HG03025 (cell line): ENCODE data around the gene SIRT1.
"Not testable (repeated sequence)": the region's sequence is repeated elsewhere in the genome, so short reads cannot be mapped to it uniquely, and the experiment has no call there.

ENCODE experiments used
- ATAC-seq: cut with Tn5 transposase; IDR thresholded peaks from one replicate; pipeline ENCODE4 v1.9.1; 2021; ENCODE audit warnings: mild to moderate bottlenecking, moderate library complexity; ENCODE audit not compliant: unreplicated experiment, low FRiP score

Gene SIRT1

DNA sequence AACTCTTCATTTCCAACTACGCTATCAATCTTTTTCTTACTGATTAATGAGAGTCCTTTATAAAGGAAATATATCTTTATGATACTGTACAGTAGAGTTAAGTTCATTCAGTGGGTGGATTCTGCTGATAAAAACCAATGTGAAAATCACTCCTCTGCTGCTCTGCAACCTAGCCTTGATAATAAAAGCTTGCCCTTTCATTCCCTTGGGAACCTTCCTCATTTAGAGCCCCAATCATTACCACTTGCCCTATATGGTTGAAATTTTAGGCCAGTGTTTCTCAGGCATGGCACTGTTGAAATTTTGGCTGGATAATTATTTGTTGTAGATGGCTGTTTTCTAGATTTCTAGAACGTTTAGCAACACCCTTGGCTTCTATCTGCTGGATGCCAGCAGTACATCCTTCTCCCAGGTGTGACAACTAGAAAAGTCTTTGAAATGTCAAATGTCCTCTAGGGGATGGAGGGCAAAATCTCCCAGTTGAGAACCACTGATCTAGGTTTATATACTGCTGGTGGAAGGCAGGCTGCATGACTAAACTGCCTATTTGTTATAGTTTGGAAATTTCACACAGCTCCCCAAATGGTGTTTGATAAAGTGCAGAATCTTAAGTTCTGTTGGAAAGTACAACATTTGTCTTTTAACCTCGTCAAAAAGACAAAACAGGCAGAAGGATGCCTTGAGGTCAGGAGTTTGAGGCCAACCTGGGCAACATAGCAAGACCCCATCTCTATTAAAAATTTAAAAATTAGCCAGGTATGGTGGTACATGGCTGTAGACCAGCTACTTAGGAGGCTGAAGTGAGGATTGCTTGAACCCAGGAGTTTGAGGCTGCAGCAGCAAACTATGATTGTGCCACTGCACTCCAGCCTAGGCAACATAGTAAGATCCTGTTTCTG is 8.9 kb upstream of the SIRT1 start:
- no peak for ATAC-seq

DNA sequence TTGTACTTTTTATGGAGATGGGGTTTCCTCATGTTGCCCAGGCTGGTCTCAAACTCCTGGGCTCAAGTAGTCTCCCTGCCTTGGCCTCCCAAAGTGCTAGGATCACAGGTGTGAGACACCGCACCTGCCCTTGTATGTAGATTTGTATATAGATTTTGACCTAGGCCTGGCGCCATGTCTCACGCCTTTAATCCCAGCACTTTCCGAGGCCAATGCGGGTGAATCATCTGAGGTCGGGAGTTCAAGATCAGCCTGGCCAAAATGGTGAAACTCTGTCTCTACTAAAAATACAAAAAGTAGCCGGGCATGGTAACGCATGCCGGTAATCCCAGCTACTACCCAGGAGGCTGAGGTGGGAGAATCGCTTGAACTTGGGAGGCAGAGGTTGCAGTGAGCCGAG is 7.0 kb upstream of the SIRT1 start:
- ATAC-seq: not testable (repeated sequence)

DNA sequence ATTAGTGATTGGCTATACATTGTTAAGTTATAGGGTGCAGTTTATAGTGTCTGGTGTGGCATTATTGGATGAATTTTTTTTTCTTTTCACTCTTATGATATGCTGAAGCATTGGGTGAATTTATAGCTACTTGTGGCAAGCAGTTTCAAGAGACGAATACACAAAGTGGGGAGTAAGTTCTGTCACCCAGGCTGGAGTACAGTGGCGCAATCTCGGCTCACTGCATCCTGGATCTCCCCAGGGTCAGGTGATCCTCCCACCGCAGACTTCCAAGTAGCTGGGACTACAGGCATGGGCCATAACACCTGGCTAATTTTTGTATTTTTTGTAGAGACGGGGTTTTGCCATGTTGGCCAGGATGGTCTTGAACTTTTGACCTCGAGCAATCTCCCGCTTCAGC is 6.3 kb upstream of the SIRT1 start:
- no peak for ATAC-seq

DNA sequence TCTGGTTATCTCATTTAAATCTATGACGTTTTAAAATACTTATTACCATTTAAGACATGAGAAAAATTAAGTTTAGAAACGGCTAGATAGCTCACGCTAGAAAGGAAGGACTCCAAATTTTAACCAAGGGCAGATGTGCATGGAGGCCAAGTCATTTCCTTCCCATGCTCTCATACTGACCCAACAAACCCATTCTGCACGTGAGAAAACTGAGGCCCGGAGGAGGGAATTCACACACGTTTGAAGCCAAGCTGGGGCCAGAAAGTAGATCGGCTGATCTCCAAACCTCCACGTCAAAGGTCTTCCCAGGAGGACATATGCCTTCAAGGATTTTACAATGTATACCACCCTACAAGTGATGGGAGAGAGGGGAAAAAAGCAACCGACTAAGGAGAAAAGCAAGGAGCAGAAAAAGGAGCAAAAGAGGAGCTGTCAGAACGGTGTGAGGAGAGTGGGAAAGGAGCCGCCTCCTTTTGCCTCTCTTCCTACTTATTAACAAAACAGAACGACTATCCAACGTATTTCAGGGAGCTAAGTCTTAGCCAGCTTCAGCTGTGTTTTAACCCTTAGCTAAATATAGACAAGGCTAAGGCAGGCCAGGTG is 645 bp upstream of the SIRT1 start:
- no peak for ATAC-seq

DNA sequence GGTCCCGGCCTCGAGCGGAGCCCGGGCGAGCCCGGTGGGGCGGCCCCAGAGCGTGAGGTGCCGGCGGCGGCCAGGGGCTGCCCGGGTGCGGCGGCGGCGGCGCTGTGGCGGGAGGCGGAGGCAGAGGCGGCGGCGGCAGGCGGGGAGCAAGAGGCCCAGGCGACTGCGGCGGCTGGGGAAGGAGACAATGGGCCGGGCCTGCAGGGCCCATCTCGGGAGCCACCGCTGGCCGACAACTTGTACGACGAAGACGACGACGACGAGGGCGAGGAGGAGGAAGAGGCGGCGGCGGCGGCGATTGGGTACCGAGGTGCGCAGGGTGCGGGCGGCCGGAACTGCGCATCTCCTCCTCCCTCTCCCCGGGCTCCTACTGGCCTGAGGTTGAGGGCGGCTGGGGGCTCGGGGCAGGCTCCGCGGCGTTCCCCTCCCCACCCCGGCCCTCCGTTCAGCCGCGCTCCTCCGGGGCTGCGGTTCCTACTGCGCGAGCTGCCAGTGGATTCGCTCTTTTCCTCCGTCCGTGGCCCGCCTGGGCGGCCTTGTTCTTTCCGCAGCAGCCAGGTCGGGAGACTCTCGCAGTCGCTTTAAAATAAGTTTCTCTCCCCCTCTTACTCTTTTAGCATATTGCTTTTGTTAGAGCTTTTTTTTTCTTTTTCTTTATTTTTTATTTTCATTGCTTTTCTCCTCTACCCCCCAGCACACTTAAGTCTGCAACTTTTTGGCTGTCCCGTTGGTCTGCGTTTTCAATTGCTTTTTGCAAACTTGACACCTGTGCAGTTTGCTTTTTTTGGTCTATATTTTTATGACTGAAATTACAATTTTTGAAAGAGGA is 600 bp downstream of the SIRT1 start:
- peak; percentile 67 for ATAC-seq

DNA sequence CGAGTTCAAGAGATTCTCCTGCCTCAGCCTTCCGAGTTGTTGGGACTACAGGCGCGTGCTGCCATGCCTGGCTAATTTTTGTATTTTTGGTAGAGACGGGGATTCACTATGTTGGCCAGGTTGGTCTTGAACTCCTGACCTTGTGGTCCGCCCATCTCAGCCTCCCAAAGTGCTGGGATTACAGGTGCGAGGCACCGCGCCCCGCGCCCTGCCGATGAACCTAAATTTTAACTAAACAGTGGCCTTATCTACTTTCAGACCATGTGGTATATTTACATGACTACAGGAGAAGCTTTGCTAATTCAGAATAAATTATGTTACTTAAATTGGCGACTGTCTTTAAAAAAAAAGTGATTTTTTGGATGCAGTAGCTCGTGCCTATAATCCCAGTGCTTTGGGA is 9.2 kb downstream of the SIRT1 start:
- ATAC-seq: no peak

DNA sequence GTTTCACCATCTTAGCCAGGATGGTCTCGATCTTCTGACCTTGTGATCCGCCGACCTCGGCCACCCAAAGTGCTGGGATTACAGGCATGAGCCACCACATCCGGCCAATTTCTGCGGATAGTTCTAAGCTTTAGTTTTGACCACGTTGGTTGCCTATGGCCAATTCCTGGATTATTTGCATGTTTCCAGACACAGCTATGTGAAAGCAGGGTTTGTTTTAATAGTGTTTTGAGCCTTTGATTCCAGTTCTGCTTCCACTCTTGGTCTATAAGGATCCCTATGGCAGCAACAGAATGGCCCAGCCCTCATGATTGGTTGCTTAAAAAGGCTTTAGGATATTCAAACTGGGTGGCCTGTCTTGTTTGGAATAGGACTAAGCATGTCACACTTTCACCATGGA is 19.1 kb downstream of the SIRT1 start:
- ATAC-seq: no peak

DNA sequence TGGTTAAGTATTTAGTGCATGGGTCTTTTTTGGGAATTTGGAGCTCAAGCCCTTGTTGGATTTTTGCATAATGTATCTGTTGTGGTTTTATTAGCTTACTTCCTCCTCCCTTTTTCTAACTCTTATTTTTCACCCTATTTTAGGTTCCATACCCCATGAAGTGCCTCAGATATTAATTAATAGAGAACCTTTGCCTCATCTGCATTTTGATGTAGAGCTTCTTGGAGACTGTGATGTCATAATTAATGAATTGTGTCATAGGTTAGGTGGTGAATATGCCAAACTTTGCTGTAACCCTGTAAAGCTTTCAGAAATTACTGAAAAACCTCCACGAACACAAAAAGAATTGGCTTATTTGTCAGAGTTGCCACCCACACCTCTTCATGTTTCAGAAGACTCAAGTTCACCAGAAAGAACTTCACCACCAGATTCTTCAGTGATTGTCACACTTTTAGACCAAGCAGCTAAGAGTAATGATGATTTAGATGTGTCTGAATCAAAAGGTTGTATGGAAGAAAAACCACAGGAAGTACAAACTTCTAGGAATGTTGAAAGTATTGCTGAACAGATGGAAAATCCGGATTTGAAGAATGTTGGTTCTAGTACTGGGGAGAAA is 28.0 kb downstream of the SIRT1 start:
- ATAC-seq: no peak

DNA sequence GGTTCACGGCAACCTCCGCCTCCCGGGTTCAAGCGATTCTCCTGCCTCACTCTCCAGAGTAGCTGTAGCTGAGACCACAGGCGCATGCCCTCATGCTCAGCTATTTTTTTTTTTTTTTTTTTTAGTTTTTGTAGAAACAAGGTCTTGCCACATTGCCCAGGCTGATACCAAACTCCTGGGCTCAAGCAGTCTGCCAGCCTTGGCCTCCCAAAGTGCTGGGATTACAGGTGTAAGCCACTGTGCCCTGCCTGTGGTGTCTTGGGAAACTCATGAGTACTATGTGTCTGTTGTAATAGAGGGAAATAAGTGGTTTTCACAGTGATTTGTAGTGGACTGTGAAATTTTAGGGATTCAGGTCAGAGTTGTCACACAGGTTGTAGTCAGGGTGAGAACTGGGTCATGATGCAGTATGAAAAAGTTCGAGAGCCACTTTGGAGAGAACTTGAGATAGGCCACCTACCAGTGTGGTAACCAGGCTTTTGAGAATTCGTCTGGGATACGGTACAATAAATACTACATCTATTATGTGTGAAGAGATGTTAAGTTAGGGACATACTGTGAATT is 30.4 kb downstream of the SIRT1 start:
- no peak for ATAC-seq

DNA sequence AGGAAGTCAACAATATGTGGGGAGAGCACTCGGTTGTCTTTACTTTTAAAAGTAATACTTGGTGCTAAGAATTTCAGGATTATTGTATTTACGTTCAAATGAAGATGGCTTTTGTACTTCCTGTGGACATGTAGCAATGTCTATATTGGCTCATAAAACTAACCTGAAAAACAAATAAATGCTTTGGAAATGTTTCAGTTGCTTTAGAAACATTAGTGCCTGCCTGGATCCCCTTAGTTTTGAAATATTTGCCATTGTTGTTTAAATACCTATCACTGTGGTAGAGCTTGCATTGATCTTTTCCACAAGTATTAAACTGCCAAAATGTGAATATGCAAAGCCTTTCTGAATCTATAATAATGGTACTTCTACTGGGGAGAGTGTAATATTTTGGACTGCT is 32.7 kb downstream of the SIRT1 start:
- ATAC-seq: no peak

DNA sequence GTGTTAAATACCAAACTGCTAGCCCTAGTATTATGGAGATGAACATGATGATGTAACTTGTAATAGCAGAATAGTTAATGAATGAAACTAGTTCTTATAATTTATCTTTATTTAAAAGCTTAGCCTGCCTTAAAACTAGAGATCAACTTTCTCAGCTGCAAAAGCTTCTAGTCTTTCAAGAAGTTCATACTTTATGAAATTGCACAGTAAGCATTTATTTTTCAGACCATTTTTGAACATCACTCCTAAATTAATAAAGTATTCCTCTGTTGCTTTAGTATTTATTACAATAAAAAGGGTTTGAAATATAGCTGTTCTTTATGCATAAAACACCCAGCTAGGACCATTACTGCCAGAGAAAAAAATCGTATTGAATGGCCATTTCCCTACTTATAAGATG is 33.2 kb downstream of the SIRT1 start:
- ATAC-seq: no peak

DNA sequence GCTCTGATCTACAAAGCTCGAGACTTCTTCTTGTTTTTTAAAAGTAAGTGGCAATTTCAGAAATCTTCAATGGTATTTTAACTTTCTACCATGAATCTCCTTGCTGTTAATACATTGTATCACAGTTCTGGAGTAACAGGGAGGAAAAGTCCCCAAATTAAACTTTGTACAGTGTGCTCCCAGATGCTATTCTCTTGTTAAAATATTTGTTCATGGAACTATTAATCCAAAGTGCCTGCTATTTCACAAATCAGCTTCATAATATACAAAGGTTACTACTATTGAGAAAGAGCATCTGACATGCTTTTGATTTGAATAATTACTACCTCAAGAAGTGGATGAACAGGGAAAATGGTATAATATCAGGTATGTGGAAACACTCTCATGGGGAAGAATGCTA is 36.6 kb downstream of the SIRT1 start:
- ATAC-seq: no peak

DNA sequence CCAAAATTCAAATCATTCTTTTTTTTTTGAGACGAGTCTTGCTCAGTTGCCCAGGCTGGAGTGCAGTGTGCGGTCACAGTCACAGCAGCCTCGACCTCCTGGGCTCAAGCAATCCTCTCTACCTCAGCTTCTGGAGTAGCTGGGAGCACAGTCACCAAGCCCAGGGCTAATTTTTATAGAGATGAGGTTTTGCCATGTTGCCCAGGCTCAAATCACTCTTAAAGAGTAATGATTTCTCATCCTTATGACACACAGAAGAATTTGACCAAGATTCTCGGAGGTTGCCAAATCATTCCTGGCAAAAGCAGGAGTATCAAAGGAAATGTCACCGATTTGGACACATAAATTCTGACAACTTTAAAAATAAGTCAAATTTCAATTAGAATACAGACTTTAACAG is 39.1 kb downstream of the SIRT1 start:
- ATAC-seq: no peak

DNA sequence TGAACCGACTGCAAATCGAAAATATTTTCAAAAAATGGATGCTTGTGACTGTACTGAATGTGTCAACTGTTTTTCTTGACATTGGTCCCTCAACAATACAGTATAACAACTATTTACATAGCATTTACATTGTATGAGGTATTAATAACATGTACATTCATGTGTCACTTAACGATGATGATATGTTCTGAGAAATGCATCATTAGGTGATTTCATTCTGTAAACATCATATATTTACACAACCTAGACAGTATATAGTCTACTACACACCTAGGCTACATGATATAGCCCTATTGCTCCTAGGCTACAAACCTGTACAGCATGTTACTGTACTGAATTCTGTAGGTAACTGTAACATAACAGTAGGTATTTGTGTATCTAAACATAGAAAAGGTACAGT is 39.7 kb downstream of the SIRT1 start:
- no peak for ATAC-seq

DNA sequence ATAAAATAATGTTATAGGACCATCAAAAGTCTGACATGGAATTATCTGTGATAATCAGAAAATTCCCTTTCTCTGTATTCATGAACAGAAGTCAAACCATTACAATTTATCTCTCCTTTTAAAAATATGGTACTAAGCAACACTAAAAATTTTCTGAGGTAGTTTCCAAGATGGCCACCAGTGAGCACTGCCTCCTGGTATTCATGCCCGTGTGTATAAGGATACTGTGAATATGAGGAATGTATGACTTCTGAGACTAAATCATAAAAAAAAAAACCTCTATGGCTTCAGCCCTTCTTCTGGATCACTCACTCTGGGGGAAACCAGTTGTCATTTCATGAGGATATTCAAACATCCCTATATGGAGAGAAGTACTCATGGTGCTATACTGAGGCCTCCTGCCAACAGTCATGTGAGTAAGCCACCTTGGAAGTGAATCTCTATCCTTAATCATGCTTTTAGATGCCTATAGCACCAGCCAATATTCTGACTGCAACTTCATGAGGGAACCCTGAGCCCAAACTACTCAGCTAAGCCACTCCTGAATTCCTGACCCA is 41.1 kb downstream of the SIRT1 start:
- ATAC-seq: no peak

DNA sequence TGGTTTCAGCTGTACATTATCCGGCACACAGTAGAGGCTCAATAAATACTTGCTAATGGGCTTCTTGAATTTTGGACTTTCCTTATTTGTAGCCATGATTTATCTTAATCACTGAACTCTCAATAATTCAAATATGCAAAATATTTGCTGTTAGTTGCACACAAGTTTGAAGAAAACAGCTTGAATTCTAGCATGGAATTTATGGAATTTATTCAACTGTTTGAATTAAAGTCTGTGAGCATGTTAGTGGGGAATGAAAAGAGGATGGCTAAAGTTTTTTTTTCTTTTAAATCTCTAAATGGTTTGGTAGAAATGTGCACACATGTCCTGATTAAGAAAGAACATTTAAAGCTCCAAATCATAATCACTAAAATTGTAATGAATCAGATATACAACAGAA is 42.5 kb downstream of the SIRT1 start:
- ATAC-seq: no peak

DNA sequence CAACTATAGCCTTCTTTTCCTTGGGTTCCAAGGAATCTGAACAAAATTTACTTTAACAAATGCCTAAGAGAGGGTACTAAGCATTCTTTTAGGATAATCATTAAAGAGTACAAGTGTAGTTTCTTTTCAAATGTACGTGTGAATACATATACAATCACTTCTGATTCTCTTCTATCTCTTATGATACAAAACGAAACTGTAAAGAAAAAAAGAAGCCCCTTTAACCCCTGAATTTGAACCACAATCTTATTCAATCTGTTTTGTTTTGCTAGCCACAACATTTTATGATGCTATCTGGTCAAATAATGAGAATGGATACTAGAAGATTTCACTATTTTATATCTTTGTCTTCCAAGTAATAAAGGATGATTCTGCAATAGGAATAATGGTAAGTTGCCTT is 48.7 kb downstream of the SIRT1 start:
- ATAC-seq: no peak

DNA sequence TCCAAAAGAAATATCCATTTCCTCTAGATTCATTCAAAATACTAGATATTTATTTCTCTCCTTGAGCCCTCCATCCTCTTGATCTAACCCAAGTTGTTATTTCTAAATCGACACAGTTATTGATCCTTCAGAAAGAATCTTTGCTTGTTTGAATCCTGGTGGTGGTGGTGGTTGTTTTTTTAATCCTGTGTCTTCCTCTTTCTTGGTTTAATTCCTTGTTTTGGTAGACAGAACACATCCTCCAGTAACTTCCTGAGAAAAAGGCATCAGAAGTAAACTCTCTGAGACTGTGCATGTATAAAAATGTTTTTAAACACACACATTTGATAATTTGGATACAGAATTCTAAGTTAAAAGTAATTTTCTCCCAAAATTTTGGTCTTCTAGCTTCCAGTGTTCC is 49.9 kb downstream of the SIRT1 start:
- no peak for ATAC-seq

DNA sequence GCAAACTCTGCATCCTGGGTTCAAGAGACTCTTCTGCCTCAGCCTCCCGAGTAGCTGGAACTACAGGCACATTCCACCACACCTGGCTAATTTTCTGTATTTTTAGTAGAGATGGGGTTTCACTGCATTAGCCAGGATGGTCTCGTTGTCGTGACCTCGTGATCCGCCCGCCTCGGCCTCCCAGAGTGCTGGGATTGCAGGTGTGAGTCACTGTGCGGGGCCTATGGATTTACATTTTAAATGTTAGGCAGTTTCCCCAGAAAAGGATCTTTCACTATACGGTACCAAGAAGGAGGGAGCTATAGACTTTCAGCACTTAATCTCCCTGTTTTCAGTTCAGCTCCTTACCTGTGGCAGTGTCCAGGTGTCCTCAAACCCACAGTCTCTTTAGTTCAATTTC is 50.8 kb downstream of the SIRT1 start:
- no peak for ATAC-seq

DNA sequence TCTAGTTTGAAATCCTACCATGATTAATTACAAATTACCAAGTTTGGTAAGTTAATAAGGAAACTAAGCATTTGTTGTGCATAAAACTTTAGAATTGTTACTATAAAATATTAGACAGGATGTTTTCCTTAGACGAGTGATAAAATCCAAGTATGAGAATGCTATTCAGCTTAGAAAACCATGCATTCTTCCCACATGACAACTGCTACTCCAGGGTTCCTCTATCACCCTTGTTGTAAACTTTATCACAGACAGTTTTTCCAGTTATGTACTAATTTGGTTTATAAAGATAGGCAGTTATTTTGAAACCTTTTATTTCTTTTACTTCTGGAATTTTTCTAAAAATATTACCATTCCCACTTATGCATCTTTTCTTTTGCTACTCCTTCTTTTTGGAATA is 52.0 kb downstream of the SIRT1 start:
- no peak for ATAC-seq
